GM19351 (cell line): ENCODE measurements around the gene PHF3.

Source experiments
- ATAC-seq: cut with Tn5 transposase; IDR thresholded peaks from one replicate; pipeline ENCODE4 v1.9.1; 2021; ENCODE audit warnings: mild to moderate bottlenecking, moderate library complexity; ENCODE audit not compliant: unreplicated experiment

Gene PHF3, protein sequence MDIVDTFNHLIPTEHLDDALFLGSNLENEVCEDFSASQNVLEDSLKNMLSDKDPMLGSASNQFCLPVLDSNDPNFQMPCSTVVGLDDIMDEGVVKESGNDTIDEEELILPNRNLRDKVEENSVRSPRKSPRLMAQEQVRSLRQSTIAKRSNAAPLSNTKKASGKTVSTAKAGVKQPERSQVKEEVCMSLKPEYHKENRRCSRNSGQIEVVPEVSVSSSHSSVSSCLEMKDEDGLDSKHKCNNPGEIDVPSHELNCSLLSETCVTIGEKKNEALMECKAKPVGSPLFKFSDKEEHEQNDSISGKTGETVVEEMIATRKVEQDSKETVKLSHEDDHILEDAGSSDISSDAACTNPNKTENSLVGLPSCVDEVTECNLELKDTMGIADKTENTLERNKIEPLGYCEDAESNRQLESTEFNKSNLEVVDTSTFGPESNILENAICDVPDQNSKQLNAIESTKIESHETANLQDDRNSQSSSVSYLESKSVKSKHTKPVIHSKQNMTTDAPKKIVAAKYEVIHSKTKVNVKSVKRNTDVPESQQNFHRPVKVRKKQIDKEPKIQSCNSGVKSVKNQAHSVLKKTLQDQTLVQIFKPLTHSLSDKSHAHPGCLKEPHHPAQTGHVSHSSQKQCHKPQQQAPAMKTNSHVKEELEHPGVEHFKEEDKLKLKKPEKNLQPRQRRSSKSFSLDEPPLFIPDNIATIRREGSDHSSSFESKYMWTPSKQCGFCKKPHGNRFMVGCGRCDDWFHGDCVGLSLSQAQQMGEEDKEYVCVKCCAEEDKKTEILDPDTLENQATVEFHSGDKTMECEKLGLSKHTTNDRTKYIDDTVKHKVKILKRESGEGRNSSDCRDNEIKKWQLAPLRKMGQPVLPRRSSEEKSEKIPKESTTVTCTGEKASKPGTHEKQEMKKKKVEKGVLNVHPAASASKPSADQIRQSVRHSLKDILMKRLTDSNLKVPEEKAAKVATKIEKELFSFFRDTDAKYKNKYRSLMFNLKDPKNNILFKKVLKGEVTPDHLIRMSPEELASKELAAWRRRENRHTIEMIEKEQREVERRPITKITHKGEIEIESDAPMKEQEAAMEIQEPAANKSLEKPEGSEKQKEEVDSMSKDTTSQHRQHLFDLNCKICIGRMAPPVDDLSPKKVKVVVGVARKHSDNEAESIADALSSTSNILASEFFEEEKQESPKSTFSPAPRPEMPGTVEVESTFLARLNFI (N-terminal part only)

DNA sequence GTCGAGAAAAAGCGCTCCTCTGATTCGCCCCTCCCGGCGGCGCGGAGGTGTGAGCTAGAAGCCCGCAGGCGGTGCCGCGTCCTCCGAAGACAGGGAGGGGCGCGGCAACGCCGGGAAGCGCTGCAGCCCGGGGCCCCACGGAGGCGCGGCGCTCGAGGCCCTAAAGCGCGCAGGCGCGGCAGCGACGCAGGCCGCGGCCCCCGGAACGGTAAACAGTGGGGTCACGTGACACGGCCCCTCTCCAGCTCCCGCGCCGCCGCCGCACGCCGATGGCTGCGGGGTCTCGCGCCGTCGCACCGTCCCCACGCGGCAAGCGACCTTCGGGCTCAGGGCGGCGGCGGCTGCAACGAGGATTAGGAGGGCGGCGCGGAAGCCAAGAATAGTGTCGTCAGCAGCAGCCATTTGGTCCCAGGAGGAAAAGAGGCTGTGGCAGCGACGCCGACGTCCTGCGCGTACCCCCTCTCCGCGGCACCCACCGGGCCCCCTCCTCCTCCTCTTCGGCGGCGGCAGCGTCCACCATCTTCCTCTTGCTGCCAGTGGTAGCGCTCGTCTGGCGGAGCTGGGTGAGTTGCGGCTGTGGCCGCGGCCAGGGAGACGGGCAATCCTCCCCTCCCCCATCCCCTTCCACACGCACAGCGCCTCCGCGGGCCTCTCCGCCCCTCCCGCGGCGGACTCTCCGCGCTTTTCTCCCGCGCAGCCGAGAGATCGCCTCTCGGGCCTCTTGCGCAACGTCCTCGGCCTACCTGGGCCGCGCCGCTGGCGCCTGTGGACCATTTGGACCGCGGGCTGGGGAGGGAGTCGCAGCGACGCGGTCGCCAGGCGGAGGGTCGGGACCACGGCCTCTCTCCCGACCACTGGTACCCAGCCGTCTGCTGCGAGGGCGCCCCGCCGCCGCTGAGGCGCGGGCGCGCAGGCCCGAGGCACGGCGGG lies at the start of gene PHF3:
TSS of gene PHF3 (plus strand) at position 215 of the 930 bp plus-strand sequence. CDS start 10,750 bp downstream, outside the sequence.
- peak; percentile 84 for ATAC-seq

DNA sequence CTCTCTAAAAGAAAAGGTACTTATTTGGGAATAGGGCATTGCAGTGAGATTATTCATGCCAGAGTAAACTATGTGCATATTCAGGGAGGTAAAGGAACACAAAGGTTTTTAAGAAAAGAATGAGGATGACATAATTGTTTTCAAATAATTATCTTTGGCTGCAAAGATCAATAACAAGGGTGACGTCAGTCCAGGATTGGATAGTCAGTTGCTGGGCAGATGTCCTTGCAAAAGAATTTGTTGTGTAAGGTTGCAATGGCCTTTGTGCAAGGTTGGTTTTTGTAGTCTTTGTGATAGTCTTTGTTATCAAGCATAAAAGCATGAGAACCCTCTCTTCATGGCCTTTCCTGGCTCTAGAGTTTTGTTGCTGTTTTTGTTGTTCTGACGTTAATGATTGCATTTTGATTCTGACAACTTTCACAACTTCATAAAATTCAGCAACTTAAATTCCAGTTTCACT lies 45.6 kb upstream of the PHF3 start:
- no peak for ATAC-seq

- ATAC-seq: no peak
Observed at GRCh38 chr6:63592886-63593285, 42.7 kb upstream of the PHF3 start.

GRCh38 chr6:63597141-63598048 lies 38.2 kb upstream of the PHF3 start:
- peak; percentile 1 for ATAC-seq

- peak; percentile 98 for ATAC-seq
Observed at GRCh38 chr6:63598049-63599036, 37.3 kb upstream of the PHF3 start.

- ATAC-seq: no peak
Observed at GRCh38 chr6:63599243-63599642, 36.4 kb upstream of the PHF3 start.

DNA sequence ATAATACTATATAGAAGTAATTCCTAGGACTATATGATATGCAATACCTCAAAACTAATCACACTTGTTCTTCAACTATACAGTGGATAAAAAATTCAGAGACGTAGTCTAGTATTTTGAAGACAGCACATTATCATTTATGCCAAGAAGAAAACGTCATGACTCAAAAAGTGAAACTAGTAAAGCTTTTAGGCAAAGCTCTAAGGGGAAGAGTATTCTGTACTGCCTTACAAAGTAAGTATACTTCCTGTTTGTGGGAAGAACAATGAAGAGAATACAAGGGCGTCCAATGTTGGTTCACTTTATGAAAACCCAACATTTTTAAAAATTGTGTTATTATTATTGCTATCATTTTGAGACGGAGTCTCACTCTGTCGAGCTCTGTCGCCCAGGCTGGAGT lies 35.5 kb upstream of the PHF3 start:
- no peak for ATAC-seq

DNA sequence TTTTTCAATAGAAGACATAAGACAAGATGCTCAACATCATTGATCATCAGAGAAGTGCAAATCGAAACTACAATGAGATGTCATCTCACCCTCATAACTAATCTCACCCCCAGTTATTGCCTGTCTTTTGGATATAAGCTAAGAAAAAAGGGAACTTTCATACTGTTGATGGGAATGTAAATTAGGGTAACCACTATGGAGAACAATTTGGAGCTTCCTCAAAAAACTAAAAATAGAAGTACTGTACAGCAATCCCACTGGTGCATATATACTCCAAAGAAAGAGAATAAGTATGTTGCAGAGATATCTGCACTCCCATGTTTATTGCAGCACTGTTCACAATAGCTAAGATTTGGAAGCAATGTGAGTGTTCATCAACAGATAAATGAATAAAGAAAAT lies 26.4 kb upstream of the PHF3 start:
- no peak for ATAC-seq

- ATAC-seq: no peak
Observed at GRCh38 chr6:63610944-63611343, 24.7 kb upstream of the PHF3 start.

DNA sequence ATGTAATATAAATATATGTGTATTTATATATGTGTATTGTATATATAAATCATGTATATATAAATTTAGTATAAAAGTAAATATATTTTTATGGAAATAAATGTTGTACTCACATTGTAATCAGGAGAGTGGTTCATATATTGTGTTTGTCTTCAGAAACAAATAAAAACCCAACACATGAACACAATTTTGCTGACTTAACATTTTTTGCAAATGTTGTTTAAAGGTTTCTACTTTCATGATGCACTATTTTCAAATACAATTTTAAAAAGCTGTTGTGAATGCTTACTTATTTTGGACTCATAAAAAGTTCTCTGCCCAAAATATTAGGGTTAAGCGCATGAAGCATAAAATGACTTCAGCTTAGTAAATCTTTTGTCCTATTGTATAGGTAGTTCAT lies 24.0 kb upstream of the PHF3 start:
- no peak for ATAC-seq

DNA sequence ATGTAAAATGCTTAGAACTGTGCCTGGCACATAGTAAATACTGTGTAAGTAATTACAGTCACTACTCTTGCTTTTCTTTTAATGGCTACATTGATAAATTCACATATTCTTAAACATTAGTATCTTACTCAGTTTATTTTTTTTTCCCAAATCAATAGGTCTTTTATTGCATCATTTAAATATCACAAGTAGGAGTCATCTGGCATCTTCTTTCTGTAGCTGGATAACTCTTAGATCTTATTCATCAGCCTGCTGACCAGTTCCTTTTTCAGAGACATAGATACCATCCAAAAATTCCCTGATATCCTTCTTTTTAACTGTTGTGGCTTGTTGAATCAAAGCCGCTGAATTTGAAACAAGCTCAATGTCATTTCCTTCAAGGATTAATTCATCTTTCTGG lies 20.0 kb upstream of the PHF3 start:
- no peak for ATAC-seq

DNA sequence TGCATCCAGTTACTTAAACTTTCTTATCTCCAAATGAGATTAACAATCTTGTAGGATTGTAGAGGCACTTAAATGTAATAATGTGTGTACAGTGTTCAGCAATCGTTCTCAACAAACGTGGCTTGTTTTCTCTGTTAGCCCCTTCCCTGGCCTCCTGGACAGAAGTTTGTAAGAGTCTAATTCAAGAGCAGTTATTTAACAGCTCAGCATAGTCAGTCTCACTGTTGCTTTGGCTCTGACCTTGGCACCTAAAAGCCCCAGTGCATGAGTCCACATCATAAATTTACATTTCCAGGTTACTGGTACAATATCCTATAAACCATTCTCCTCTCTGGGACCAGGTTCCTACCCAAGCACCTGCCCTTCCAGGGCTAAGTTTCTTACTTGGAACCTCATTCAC lies 11.5 kb upstream of the PHF3 start:
- no peak for ATAC-seq

GRCh38 chr6:63630466-63630865 lies 5.1 kb upstream of the PHF3 start:
- no peak for ATAC-seq

DNA sequence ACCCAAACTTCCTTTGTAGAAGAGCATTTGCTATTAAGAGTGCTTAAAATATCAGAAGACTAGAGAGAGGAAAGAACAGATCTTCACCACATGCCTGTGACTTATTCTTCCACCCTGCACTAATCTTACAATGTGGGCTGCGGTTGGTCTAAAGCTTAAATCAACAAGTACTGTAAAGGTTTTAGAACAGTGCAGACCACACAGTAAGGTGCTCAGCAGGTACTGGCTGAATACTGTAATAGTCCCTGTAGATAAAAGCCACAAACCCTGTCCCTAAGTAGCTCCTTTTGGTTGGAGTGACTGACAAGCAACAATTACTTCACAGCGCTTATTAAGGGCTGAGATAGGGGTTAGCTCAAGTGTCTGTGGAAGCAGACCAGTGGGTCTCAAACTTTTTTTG lies 972 bp upstream of the PHF3 start:
- ATAC-seq: no peak

- peak; percentile 28 for ATAC-seq
Observed at GRCh38 chr6:63635215-63635587, 401 bp upstream of the PHF3 start.

- ATAC-seq: peak; percentile 10
Observed at GRCh38 chr6:63636518-63637021, 968 bp downstream of the PHF3 start.

DNA sequence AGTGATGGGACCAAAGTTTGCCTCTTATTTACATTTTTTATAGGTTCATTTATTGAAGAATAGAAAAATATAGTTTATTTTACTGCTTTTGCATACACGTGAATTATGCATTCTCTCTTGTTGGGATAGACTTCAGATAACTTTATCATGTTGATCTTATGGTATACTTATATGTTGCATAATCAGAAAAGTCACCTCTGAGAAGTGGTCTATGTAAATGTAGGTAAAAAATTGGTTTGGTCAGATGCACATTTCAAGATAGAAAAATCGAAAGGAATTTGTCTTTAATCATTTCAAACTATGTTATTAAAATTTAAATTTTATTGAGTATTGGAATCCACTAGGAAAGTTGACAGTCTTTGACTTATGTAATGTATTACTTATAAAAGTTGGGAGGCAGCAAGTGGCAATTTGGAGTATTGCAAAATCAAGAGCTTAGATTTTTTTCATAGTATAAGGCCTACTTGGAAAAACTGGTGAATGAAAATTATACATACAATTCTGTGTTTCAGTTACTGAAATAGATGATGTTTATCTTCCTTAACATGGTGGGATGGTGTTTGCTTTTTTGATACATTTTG lies 2.4 kb downstream of the PHF3 start:
- ATAC-seq: no peak
